ENCODE results near the gene SYNC.
"Not testable (repeated sequence)": the region's sequence is repeated elsewhere in the genome, so short reads cannot be mapped to it uniquely, and the experiment has no call there.

Gene SYNC

DNA sequence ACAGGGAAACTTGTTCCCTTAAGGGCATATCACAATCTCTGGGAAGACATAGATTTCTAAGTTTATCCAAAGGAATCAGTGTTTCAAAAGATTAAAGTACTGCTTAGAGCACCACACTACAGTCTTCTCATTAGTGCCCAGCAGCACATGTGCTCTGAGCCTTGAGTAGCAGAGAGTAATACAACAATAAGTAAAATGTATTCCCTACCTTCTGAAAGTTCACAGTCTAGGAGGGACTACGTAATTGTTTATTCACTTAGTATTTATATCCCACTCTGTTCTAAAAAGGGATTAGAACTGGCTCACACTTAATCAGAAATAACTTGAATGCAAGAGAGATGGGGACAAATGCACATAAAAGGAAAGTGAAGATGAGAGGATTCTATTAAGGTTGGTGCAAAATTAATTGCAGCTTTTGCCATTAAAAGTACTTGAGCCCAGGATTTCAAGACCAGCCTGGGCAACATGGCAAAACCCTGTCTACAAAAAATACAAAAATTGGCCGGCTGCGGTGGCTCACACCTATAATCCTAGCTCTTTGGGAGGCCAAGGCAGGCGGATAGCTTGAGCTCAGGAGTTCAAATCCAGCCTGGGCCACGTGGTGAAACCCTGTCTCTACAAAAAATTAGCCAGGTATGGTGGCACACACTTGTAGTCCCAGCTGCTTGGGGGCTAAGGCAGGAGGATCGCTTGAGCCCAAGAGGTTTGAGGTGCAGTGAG is 9.0 kb downstream of the SYNC start:
- no peak for DNase-seq

DNA sequence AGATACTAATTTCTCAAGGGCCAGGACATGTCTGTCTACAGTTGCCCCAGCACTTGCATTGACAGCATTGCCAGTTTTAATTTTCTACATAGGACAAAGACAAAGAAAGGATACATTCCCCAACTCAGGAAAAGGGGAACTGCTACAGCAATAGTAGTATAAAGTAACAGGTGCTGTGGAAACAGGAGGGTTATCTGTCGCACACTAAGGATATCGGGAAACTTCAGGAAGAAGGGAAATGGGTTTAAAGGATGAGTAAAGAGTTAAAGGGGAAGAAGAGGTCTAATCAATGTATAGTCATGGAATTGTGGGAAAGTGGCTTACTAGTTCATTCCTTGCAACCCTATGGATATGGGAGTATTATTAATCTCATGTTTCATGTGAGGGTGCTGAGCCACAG is 16.2 kb downstream of the SYNC start:
- DNase-seq, result no peak

DNA sequence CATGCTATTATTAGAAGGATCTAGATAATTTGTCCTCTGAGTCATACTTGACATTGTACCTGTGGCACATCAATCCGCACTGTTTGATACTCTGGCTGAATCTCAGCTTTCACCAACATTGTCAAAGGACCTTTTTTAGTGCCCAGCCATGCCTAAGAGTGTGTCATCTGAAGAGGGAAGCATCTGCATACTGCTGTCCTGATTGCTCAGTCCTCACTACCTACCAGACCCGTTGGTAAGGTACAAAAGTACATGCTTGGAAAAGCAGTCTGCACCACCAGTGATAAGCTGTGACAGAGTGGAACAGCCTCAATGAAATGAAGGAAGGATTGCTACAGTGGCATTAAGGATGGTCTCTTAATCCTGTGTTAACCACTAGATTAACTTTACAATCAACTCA is 17.1 kb downstream of the SYNC start:
- no peak for DNase-seq

DNA sequence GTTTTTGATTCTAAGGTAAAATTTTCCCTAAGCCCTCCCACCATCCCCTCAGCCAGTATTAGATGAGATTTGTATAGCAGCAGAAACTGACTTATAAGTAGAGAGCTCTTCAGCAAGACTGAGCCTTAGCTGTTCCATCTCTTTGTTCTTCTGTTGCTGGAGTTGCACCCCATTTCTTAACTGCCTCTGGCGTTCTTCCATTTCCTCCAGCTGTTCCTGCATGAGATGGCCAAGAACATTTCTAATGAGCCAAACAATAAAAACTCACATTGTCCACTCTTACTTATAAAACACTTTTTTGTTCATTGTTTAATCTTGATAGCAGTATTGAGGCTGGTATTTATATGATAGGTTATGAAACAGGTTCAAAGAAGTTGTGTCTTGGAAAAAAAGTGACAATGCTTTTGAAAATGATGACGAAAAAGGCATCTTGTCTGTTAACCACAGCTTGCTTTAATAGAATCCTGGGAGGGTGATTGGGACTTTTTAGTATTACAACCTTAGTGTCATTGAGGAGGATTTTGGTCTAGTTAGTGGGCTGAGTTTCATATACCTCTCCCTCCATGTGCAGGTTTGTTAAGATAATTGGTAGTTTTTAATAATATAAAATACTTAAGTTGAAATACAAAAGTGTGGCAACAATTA is 18.3 kb downstream of the SYNC start:
- DNase-seq, result peak; percentile 43

DNA sequence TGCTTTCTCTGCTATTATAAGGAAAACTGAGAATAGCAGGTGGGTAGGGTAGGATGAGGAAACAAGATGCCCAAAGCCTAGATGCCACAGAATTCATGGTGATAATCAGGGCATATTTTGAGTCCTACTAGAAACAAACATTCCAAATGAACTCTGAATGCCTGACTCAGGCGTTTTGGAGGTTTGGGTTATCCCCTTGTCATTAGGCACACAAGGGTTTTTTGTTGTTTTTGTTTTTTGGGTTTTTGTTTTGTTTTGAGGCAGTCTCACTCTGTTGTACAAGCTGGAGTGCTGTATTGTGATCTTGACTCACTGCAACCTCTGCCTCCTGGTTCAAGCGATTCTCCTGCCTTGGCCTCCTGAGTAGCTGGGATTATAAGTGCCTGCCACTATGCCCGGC is 19.2 kb downstream of the SYNC start:
- no peak for DNase-seq

DNA sequence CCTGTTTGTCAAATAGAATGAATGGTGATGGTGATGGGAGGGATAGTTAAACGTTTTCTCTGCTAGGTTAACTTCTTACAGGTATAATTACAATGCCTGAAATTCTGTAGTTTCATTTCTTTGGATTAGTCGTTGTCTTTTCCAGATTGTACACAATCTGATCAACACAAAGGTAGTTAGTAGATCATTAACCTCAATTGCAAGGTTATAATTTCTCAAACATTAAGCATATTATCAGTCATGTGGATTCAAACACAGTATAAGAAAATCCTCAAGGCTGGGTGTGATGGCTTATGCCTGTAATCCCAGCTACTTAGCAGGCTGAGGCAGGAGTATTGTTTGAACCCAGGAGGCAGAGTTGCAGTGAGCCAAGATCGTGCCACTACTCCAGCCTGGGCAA is 20.6 kb downstream of the SYNC start:
- DNase-seq, result no peak

DNA sequence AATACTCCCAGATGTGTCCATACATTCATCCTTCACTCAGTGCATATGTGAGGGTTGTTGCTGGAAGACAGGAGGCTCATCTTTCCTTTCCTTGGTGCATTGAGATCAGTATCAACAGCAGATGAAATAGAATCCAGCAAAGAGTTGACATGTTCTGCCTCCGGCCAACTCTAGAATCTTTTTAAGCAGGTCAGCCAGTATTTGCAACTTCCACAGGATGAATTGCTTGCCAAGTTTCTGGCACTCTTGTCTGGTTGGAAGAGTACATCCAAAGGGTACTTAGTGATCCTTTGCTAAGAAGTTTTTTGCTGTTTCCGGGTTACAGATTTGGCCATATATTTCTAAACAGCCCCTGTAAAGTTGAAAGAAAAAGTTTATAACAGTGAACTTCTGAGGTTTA is 21.1 kb downstream of the SYNC start:
- DNase-seq, result no peak

DNA sequence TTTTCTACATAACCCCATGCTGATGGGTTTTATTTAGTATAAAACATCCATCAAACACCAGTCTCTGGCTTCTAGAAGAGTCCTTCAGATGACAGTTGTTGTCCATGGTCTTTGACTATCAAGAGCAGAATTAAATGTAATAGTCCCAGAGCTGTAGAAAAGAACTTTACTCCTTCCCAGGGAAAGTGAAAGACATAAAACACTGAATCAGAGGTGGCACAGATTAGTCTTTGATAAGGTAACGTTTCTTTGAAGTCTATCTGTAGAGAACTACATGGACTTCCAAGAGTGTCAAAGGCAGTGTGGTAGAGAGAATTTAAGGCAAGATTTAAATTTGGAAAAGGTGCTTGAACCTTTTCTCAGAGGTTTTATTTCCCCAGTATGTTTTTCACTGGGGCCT is 21.9 kb downstream of the SYNC start:
- no peak for DNase-seq

DNA sequence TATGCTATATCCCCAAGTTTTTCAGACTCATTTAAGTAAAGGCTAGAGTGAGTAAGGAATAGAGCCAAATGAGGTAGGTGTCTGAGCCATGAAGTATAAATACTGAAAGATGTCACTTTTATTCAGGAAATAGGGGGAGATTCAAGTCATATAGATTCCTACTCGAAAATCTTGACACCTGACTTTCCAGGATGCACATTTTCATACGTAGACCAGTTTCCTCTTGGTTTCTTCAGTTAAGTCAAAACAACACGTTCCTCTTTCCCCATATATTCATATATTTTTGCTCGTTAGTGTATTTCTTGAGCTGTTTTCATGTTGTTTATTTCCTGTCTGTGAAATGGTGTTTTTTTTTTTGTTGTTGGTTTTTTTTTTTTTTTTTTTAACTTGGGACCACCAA is 22.6 kb downstream of the SYNC start:
- DNase-seq, result not testable (repeated sequence)

DNA sequence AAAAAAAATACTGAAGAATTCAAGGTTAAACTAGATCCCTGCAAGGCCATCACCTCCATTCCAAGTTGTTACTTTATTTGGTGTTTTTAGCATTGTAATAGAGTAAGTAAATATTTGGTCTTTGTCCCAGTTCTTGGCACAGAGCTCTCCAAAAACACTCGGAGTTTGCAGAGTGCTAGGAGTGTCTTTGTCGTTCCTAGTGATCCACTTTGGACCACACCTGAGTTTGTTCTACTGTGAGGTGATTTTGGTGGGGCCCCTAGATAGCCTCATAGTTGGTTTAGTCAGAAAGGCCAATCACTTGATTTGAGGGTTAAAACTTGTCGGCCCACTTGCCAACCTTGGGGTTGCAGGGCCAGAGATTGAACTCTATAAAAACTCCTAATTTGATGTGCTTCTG is 25.6 kb downstream of the SYNC start:
- no peak for DNase-seq

DNA sequence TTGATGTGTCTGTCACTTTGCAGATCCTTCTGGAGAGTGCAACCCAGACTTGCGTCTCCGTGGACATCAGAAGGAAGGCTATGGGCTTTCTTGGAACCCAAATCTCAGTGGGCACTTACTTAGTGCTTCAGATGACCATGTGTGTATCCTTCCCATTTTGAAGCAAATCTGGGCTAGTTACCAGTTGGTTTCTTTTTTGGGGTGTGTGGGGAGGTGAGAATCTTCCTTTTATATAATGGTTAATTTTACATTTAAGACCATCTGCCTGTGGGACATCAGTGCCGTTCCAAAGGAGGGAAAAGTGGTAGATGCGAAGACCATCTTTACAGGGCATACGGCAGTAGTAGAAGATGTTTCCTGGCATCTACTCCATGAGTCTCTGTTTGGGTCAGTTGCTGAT is 33.9 kb downstream of the SYNC start:
- DNase-seq, result not testable (repeated sequence)

DNA sequence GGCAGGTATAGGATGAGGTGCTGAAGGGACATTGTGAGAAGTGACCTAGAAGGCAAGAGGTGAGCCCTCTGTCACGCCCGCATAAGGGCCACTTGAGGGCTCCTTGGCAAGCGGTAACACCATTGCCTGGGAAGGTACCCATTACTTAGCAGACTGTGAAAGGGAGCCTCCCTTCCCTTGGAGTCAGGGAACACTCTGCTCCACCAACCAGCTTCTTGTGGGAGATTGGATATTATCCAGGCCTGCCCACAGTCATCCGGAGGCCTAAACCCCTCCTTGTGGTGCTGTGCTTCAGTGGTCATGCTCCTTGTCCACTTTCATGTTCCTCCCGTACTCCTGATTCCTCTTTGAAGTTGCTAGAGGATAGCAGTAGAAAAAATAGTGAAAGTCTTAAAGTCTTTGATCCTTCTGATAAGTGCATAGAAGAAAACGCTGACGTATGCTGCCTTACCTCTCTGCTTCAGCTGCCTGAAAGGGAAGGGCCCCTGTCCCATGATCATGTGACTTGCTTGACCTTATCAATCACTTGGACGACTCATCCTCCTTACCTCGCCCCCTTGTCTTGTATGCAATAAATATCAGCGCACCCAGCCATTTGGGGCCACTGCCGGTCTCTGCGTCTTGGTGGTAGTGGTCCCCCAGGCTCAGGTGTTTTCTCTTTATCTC is 35.5 kb downstream of the SYNC start:
- DNase-seq, result no peak

DNA sequence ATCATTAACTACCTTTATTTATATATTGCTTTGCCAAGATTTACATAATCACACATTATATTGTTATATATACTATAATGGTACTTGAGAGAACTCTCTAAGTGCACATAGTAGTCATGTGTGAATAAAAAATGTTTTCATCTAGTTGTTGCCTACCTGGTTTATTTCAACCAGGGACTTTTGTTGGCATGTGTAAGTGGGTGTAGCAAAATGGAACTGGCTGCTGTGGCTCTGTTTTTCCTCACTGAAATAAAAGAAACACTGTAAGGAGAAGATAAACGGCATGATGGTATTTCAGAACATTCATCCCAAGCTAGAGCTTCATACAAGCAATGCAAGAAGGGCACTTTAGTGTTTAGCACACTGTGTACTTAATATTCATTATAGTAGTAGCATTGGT is 36.7 kb downstream of the SYNC start:
- no peak for DNase-seq

DNA sequence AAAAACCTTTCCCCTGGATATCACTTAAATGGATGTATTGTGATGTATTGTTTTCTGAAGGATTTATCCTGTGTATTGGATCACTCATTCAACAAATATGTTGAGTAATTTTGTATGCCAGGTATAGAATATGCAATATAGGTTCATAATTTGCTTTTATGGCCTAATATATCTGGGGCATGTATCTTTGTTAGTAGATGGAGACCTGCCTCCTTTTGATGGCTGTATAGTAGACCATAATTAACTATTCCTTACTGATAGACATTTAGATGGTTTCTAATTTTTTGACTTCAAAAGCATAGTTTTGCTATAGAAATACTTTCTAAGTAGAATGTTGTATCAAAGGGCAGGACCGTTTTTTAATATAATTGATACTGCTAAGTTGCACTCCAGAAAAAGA is 43.0 kb downstream of the SYNC start:
- DNase-seq, result no peak

DNA sequence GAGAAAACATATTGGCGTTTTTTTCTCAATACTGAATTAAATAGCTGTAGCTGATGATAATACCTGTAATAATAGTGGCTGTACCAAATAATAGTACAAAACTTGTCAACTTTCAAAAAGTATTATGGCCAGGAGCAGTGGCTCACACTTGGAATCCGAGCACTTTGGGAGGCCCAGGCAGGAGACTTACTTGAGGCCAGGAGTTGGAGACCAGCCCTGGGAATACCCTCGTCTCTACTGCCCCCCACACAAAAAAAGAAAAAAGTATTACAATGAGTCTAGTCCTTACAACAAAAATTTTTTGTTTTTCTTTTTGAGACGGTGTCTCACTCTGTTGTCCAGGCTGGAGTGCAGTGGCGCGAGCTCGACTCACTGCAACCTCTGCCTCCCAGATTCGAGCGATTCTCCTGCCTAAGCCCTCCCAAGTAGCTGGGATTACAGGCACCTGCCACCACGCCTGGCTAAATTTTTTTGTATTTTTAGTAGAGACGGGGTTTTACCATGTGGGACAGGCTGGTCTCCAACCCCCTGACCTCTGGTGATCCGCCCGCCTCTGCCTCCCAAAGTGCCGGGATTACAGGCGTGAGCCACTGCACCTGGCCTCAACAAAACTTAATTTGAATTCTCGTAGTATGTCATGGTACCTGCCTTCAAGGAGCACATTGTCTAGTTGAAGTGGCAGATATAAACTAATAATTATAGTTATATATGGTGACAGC is 50.2 kb downstream of the SYNC start:
- no peak for DNase-seq

DNA sequence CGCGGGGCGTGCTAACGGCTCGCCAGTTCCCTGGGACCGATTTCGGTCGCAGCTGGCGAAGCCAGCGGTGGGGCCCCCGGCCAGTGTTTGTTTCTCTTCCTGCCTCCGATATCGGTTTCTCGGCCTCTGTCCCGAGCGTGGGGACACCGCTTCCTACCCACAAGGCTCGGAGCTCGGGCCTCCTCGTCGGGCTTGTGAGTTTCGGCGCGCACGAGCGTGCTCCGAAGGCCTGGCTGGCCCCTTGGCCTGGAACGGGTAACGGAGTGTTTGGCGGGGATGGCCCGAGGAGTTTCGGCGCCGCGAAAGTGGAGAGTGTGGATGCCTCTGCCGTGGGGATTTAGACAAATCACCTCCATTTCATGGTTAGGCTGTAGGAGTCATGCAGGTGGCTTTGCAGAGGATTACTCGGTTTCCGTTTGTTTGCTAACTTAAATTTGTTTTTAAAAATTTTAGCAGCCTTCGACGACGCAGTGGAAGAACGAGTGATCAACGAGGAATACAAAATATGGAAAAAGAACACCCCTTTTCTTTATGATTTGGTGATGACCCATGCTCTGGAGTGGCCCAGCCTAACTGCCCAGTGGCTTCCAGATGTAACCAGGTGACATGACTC is 51.0 kb downstream of the SYNC start:
- no peak for DNase-seq

DNA sequence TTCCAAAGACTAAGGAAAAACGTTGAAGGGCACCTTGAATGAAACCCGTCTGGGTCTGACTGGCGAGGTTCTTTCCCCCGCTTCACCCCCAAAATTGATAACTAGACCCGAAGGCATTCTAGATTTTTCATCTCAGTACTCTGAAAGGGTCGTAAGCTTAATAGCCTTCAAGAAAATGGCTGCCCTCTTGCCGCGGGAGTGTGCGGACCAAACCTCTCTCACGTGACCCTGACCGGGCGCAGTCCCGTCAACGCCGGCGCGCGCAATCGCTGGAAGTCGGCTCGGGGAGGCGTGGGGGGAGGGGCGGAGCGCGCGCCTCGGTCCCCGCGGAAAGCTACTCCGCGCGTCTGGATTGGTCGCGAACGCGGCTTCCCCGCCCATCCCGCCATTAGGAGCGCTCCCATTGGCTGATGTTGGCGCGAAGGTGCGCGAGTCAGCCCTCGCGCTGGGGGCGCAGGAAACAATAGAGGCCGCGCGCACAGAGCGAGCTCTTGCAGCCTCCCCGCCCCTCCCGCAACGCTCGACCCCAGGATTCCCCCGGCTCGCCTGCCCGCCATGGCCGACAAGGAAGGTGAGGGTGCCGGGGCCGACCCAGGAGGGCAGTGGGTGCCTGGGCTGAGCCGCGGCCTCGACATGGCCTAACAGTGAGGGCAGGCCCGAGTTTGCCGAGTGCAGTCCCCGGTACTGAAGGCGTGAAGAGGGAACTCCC is 51.7 kb downstream of the SYNC start, which contains the start of gene RBBP4:
RBBP4 (plus strand) TSS at position 457 of the 709 bp plus-strand sequence; CDS start at position 556, 99 bp downstream.
- DNase-seq, result peak; percentile 99

DNA sequence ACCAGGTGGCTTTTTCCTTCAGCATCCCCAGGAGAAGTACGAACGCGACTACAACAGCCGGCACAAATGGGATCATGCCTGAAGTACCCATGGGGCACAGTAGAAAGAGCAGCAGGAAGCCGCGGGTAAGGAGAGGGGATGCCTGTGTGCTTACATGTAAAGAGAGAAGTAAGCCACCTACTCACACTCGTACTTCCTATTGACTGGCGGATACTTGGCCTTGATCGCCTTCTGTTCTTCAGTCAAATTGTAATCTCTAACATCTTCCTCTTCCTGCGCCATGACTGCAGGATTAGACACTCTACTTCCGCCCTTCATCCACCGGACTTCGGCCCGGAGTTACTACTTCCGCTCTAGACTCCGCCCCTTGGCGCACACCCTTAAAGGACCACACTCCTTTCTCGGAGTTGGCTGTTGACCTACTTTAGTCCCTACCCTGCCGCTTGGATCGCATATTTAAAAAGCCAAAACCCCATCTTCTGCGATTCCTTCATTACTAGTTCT is 52.3 kb downstream of the SYNC start, which contains the start of gene ZBTB8OS:
ZBTB8OS (minus strand) TSS at position 303 of the 504 bp plus-strand sequence; CDS start at position 282, 21 bp downstream.
- DNase-seq, result peak; percentile 95

DNA sequence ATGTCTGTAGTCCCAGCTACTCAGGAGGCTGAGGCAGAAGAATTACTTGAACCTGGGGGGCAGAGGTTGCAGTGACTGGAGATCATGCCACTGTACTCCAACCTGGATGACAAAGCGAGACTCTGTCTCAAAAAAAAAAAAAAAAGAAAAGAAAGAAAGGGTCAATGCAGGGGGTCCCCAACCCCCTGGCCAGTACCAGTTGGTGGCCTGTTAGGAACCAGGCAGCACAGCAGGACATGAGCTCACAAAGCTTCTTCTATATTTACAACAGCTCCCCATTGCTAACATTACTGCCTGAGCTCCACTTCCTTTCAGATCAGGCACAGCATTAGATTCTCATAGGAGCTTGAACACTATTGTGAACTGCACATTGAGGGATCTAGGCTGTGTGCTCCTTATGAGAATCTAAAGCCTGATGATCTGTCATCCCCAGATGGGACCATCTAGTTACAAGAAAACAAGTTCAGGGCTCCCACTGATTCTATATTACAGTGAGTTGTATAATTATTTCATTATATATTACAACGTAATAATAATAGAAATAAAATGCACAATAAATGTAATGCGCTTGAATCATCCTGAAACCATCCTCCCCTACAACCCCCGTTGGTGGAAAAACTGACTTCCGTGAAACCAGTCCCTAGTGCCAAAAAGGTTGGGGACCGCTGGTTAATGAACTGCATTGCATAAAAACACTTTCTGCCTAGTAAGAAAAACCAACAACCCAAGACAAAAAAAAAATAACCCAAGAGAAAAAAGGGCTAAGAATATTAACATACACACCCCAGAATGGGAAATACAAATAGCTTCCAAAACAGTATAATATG is 55.0 kb downstream of the SYNC start:
- DNase-seq, result no peak

DNA sequence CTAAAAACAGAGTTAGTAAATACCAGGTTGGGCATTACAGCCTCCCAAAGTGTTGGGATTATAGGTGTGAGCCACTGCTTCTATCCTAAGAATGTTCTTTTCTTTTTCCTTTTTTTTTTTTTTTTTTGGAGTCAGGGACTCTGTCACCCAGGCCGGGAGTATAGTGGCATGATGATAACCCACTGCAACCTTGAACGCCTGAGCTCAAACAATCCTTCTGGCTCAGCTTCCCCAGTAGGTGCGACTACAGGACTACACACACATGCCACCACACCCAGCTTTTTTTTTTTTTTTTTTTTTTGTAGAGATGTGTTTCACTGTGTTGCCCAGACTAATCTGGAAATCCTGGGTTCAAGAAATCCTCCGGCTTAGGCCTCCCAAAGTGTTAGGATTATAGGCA is 58.1 kb downstream of the SYNC start:
- no peak for DNase-seq

DNA sequence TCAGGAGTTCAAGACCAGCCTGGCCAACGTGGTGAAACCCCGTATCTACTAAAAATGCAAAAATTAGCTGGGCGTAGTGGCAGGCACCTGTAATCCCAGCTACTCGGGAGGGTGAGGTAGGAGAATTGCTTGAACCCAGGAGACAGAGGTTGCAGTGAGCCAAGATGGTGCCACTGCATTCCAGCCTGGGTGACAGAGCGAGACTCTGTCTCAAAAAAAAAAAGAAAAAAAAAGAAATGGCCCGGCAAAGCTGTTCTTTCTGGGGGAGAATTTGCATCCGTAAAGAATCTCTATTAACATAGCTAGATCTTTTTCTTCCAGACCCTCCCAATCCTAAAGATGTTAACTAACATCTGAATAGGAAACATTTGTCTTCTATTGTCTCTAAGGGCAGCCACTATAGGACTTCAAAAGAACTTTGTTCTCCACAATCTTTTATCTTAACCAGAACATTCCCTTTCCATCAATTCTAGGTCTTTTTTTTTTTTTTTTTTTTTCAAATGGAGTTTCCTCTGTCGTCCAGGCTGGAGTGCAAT is 60.2 kb downstream of the SYNC start:
- not testable (repeated sequence) for DNase-seq

Data from femur (tissue), 1 donor.